ENCODE measurements around the gene ZBTB40.

The ZBTB40 gene

GRCh38 chr1:22534951-22535350 lies 83.3 kb downstream of the ZBTB40 start:
- no peak for DNase-seq

DNA sequence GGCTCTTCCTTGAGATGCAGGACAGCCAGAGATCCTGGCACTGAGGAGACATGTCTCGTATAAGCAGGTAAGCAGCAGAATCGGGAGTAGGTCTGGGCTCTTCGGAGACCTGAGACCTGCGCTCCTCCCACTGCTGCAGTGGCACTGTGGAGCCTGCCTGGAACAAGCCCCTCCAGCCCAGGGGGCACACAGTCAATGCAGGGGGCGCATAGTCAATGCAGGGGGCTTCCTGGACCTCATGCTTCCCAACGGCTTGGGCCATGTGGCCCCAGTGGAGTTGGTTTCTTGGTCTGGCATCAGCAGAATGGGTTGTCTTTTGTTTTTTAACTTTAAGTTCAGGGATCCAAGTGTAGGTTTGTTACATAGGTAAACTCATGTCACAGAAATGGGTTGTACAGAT lies 83.7 kb downstream of the ZBTB40 start:
- no peak for DNase-seq

DNA sequence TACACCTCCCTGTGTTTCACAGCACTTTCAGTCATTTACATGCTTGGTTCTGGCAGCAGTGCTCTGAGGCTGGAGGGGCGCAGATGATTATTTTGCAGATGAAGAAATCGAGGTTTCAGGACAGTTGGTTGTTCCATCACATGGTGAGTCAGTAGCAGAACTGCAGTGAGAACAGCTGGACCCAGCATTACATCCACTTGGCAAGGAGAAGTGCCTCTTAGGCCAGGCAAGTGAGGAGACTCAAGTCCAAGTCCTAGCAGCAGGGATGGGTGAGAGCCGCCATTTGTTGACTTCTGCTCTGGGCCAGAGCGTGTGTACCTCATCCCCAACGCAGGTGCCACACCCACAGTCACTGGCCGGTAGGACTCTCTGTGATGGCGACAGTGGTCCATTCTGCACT lies 84.9 kb downstream of the ZBTB40 start:
- no peak for DNase-seq

- no peak for DNase-seq
These were observed 85.9 kb downstream of the ZBTB40 start for GRCh38 chr1:22537441-22538139.

DNA sequence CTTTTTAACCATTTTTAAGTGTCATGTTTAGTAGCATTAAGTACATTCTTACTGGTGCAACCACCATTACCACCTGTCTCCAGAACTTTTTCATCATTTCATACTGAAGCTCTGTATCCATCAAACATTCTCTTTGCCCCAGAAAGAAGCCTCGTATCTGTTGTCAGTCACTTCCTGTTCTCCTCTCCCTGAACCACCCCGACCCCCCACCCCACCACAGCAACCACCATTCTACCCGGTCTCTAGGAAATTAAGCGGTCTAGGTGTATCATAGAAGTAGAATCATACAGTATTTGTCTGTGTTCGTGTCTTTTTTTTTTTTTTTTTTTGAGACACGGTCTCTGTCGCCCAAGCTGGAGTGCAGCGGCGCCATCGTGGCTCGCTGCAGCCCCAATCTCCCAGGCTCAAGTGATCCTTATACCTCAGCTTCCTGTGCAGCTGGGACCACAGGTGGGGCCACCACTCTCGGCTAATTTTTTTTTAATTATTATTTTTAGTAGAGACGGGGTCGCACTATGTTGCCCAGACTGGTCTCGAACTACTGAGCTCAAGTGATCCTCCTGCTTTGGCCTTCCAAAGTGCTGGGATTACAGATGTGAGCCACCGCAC lies 88.0 kb downstream of the ZBTB40 start:
- no peak for DNase-seq

- no peak for DNase-seq
These were observed 88.7 kb downstream of the ZBTB40 start for GRCh38 chr1:22540337-22540736.

GRCh38 chr1:22542886-22543285 lies 91.2 kb downstream of the ZBTB40 start:
- no peak for DNase-seq

DNA sequence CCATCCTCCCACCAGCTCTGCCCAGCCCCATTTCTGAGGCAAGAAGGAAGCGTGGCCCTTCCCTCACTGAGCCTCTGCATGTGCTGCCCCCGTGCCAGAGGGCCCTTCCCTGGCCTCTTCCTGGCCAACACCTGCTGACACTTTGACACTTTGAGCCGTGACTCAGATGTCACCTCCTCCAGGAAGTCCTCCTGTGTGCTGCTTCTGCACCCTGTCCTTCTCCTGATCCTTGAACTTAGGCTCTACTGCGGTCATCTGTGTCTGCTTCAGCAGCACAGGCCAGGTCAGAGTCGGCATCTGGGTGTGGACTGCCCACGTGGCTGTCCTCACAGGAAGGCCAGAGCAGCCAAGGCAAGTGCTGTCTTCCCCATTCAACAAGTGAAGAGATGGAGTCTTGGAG lies 92.0 kb downstream of the ZBTB40 start:
- no peak for DNase-seq

DNA sequence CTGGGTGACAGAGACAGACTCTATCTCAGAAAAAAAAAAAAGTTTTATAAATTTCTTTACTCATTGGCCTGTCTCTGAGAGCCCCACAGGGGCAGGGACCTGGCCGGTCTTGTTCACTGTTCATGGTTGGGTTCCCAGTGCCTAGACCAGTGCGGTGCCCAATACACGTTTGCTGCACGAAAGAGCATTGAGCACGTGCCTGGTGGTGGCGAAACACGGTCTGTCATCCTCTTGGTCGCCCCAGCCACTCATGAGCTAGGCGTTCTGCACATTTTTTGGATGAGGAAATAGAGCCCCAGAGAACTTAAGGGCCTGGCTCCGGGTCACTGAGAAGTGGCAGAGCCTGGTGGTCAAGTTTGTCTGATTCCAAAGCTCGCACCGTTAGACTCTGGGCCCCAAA lies 93.0 kb downstream of the ZBTB40 start:
- no peak for DNase-seq

DNA sequence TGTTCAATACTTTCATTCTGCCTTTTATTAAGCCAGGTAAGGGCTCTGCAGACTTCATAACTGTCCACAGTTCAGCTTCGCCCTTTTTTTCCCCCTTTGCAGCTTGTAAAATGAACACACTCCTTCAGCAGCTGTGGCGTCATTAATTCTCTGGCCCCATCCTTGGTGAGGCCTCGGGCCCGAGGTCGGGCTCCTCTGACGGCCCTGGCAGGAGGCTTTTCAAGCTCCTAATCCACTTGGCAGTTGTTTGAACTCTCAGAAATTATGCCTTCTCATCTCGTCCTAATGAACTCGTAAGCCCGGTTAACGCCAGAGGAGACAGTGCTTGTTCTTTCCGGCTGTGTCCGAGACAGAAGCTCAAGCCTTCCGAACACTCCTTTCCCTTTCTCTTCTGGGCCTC lies 93.5 kb downstream of the ZBTB40 start:
- DNase-seq = no peak

GRCh38 chr1:22547186-22547817 lies 95.7 kb downstream of the ZBTB40 start:
- no peak for DNase-seq

DNA sequence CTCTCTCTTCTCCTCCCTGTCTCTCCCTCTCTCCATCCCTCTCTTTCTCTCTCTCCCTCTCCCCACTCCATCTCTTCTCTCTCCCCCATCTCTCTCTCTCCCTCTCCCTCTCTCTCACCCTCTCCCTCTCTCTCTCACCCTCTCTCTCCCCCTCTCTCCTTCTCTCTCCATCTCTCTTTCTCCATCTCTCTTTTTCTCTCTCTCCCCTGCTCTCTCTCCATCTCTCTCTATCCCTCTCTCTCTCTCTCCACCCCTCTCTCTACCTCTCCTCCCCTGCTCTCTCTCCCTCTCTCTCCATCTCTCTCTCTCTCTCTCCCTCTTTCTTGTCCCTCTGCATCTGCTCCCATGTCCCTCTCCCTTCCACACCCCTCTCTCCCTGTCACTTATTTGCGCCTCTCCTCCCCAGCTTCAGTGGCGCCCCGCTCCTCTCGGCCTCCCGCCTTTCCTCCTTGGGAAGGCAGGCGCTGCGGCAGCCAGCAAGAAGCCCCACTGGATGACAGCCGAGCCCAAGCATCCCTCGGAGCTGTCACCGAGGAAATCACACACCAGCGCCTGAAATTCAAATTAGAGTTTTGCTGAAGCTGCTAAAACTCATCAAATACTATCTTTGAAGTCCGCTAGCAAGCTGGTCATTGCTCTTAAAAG lies 96.3 kb downstream of the ZBTB40 start:
- DNase-seq = no peak

GRCh38 chr1:22550021-22550420 lies 98.4 kb downstream of the ZBTB40 start:
- DNase-seq = no peak

- DNase-seq = no peak
These were observed 99.9 kb downstream of the ZBTB40 start for GRCh38 chr1:22551591-22551990.

DNA sequence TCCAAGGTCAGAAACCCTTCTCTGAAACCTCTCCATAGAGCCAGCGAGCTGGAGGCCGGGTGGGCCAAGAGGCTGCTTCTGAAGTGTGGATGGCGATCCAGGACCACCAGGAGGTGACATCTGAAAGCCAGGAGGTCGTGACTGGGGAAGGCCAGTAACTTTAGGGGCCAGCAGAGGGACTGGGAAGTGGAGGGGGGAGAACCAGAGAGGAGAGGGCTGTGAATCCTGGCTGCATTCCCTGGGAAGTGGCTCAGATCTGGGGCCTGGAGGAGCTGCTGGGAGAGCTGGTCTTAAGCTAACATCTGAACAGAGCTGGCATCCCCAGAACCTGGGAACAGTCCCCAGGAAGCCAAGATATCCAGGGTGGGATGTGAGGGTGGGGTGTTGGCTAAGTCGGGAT lies 100.4 kb downstream of the ZBTB40 start:
- DNase-seq = no peak

- DNase-seq = no peak
These were observed 101.6 kb downstream of the ZBTB40 start for GRCh38 chr1:22553104-22553880.

DNA sequence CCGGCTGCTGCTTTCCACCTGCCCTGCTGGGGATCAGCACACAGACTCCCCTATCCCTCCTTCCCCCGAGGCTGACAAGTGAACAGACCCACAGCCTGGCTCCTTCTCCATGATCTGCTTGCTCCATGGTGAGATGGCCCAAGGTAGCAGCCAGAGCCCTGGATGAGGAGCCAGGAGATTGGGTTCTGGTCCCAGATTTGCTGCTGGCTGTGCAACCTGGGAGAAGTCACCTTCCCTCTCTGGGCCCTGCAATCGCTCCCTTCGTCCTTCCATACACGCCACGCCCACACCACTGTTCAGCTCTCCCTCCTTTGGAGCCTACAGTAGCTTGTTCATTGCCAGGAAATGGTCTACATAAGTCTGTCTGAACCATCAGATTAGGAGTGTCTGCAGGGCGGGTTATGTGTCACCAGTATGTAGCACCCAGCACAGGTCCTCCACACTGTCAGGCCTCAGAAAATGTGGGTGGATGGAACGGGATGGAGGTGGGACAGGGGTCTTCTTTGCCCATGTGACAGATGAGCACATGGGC lies 102.4 kb downstream of the ZBTB40 start:
- no peak for DNase-seq

GRCh38 chr1:22555371-22555656 lies 103.7 kb downstream of the ZBTB40 start:
- DNase-seq = no peak

DNA sequence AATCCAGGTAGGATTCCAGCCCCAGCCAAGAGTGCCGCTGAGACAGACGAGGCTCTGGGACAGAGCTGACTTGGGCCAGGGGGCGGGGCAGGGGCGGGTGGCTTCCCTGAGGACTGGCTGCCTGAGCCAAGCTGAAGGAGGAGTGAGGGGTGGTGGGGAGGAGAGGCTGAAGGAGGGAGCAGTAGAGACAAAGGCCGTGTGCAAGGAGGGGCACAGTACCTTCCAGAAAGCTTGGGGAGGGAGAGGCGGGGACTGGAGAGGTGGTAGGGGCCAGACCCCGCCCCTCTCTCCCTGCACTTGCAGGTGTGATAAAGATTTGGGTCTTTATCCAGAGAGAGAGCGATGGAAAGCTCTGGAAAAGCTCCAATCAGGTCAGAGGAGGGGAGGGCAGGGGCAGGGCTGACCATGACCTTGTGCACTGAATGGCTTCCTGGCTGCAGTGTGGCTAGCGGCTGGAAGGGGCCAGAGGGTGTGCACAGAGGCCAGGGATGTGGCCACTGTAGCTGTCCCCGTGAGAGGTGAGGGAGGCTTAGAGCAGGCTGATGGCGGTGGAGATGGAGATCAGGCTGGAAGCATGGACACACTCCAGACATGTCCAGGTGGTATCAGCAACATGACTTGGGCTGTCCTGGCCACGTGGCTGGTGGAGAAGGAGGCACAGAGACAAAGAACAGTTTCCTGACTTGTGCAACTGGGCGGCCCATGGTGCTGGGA lies 104.9 kb downstream of the ZBTB40 start:
- no peak for DNase-seq

- DNase-seq = no peak
These were observed 105.8 kb downstream of the ZBTB40 start for GRCh38 chr1:22557341-22557950.

DNA sequence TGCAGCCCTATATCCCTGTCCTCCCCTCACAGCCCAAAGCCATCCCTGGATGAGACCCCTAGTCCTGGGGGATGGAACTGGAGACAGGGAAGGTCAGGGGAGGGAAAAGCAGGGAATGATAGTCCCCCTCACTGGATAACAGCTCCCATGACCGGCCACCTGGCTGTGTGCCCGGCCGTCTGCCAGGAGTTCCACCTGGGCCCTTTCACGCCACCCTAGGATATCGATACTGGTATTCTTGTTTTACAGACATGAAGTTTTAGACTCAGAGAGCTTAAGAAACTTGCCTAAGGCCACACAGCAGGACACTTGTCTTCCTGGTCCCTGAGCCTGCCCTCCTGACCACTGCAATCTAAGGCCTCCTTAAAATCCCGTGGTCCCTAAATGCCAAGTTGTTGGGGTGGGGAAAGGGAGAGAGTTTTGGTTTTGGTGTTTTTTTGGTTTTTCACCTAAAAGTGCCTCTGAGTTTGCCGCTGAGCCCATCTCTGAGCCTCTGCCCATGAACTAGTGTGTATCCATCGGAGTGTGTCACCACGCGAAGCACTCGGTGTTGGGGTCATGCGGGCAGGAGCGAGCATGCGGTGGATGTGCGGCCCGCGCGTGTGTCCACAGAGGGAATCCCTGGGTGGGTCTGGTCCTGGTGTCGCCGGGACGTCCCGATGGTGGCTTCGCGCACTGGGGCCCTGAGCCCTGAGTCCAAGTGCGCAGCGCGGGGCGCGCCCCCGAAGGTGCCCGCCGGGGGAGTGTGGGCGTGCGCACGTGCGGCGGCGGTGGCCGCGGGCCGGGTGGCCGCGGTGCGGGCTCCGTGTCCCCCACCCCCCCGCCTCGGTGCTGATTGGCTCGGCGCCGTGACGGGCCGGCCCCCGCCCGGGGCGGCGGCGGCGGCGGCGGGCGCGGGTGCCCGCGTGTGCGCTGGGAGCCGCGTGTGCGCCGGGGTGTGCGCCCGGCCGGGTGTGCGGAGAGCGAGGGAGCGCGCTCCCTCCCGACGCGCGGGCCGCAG lies 111.2 kb downstream of the ZBTB40 start, which contains the start of gene EPHA8:
Gene EPHA8 (plus strand): TSS at position 906 of the 1,000 bp plus-strand sequence. CDS start 147 bp downstream, outside the sequence.
- DNase-seq = no peak

Data from activated CD4-positive, CD25-positive, alpha-beta regulatory T cell treated with anti-CD3 and anti-CD28 coated beads, Interleukin-2, amount 50 U/mL, for 72 hours (primary cell).